Measurements from ENCODE around the gene CAPG.

The CAPG gene

GRCh38 chr2:85357736-85358135 is 52.4 kb downstream of the CAPG start:
- Histone ChIP-seq H3K27me3 (ENCODE audit: control insufficient read depth, insufficient read depth, low read length) (no peaks in the 10 kb centered on the region), H3K9ac (ENCODE audit: low read length) (no peak overlapping the region), H3K27ac (ENCODE audit: low read length) (no peak overlapping the region), H3K4me1 (ENCODE audit: control insufficient read depth, low read depth, low read length) (peaks cover 4% of the 10 kb centered on the region), H3K36me3 (ENCODE audit: control insufficient read depth, low read depth, low read length) (peaks cover 7% of the 10 kb centered on the region), H3K9me3 (ENCODE audit: control insufficient read depth, low read depth, low read length) (no peaks in the 10 kb centered on the region), H3K4me3 (ENCODE audit: low read length) (no peak overlapping the region)

GRCh38 chr2:85356186-85356585 is 54.0 kb downstream of the CAPG start:
- no peak overlapping the region for H3K27ac ChIP-seq (ENCODE audit: low read length)
- no peak overlapping the region for H3K4me3 ChIP-seq (ENCODE audit: low read length)
- no peak overlapping the region for H3K9ac ChIP-seq (ENCODE audit: low read length)
- H3K36me3 ChIP-seq (ENCODE audit: control insufficient read depth, low read depth, low read length), result peaks cover 7% of the 10 kb centered on the region
- H3K9me3 ChIP-seq (ENCODE audit: control insufficient read depth, low read depth, low read length), result no peaks in the 10 kb centered on the region
- H3K4me1 ChIP-seq (ENCODE audit: control insufficient read depth, low read depth, low read length), result peaks cover 4% of the 10 kb centered on the region
- no peaks in the 10 kb centered on the region for H3K27me3 ChIP-seq (ENCODE audit: control insufficient read depth, insufficient read depth, low read length)

GRCh38 chr2:85355521-85355920 is 54.6 kb downstream of the CAPG start:
- Histone ChIP-seq H3K9ac (ENCODE audit: low read length) (no peak overlapping the region), H3K27me3 (ENCODE audit: control insufficient read depth, insufficient read depth, low read length) (no peaks in the 10 kb centered on the region), H3K36me3 (ENCODE audit: control insufficient read depth, low read depth, low read length) (peaks cover 7% of the 10 kb centered on the region), H3K27ac (ENCODE audit: low read length) (no peak overlapping the region), H3K4me1 (ENCODE audit: control insufficient read depth, low read depth, low read length) (peaks cover 4% of the 10 kb centered on the region), H3K9me3 (ENCODE audit: control insufficient read depth, low read depth, low read length) (no peaks in the 10 kb centered on the region), H3K4me3 (ENCODE audit: low read length) (peak overlapping the region; percentile 97)

- H3K9me3 ChIP-seq (ENCODE audit: control insufficient read depth, low read depth, low read length), result no peaks in the 10 kb centered on the region
- peaks cover 4% of the 10 kb centered on the region for H3K4me1 ChIP-seq (ENCODE audit: control insufficient read depth, low read depth, low read length)
- H3K36me3 ChIP-seq (ENCODE audit: control insufficient read depth, low read depth, low read length), result peaks cover 7% of the 10 kb centered on the region
- H3K4me3 ChIP-seq (ENCODE audit: low read length), result peak overlapping the region; percentile 97
- no peak overlapping the region for H3K27ac ChIP-seq (ENCODE audit: low read length)
- H3K9ac ChIP-seq (ENCODE audit: low read length), result peak overlapping the region; percentile 65
- no peaks in the 10 kb centered on the region for H3K27me3 ChIP-seq (ENCODE audit: control insufficient read depth, insufficient read depth, low read length)
Observed at GRCh38 chr2:85355073-85355410, 55.1 kb downstream of the CAPG start.

- no peaks in the 10 kb centered on the region for H3K27me3 ChIP-seq (ENCODE audit: control insufficient read depth, insufficient read depth, low read length)
- peak within 1 kb of the TSS; percentile 97 for H3K4me3 ChIP-seq (ENCODE audit: low read length)
- H3K36me3 ChIP-seq (ENCODE audit: control insufficient read depth, low read depth, low read length), result peaks cover 10% of the 10 kb centered on the region
- H3K9me3 ChIP-seq (ENCODE audit: control insufficient read depth, low read depth, low read length), result no peaks in the 10 kb centered on the region
- H3K4me1 ChIP-seq (ENCODE audit: control insufficient read depth, low read depth, low read length), result peaks cover 4% of the 10 kb centered on the region
- peak within 1 kb of the TSS; percentile 65 for H3K9ac ChIP-seq (ENCODE audit: low read length)
- H3K27ac ChIP-seq (ENCODE audit: low read length), result no peak within 1 kb of the TSS
Observed at GRCh38 chr2:85354286-85355072, 55.7 kb downstream of the CAPG start, which contains the start of the genes ELMOD3 and RETSAT. ELMOD3 (plus strand) TSS chr2:85354769; CDS start chr2:85357199, 2,430 bp downstream. RETSAT (minus strand) TSS chr2:85354528; CDS start chr2:85354507, 21 bp downstream.

- no peak overlapping the region for H3K9ac ChIP-seq (ENCODE audit: low read length)
- H3K27me3 ChIP-seq (ENCODE audit: control insufficient read depth, insufficient read depth, low read length), result no peaks in the 10 kb centered on the region
- no peaks in the 10 kb centered on the region for H3K9me3 ChIP-seq (ENCODE audit: control insufficient read depth, low read depth, low read length)
- H3K4me3 ChIP-seq (ENCODE audit: low read length), result peak overlapping the region; percentile 97
- peaks cover 4% of the 10 kb centered on the region for H3K4me1 ChIP-seq (ENCODE audit: control insufficient read depth, low read depth, low read length)
- peaks cover 14% of the 10 kb centered on the region for H3K36me3 ChIP-seq (ENCODE audit: control insufficient read depth, low read depth, low read length)
- H3K27ac ChIP-seq (ENCODE audit: low read length), result no peak overlapping the region
Observed at GRCh38 chr2:85353876-85354285, 56.3 kb downstream of the CAPG start.

GRCh38 chr2:85347599-85347998 is 62.6 kb downstream of the CAPG start:
- Histone ChIP-seq H3K4me3 (ENCODE audit: low read length) (no peak overlapping the region), H3K9me3 (ENCODE audit: control insufficient read depth, low read depth, low read length) (no peaks in the 10 kb centered on the region), H3K36me3 (ENCODE audit: control insufficient read depth, low read depth, low read length) (peaks cover 13% of the 10 kb centered on the region), H3K9ac (ENCODE audit: low read length) (no peak overlapping the region), H3K27me3 (ENCODE audit: control insufficient read depth, insufficient read depth, low read length) (no peaks in the 10 kb centered on the region), H3K4me1 (ENCODE audit: control insufficient read depth, low read depth, low read length) (no peaks in the 10 kb centered on the region), H3K27ac (ENCODE audit: low read length) (no peak overlapping the region)
